ENCODE measurements around the gene FBXL17. TPM values are rescaled to one million over a fixed set of nuclear protein-coding genes. Genes with fewer than 3 reads are reported as not detected.
A peak's percentile ranks its signal among the peaks of the same experiment; 100 is the strongest.

FBXL17 gene
- total RNA-seq, 1 donor from 2014 or later = 17.1 TPM

DNA sequence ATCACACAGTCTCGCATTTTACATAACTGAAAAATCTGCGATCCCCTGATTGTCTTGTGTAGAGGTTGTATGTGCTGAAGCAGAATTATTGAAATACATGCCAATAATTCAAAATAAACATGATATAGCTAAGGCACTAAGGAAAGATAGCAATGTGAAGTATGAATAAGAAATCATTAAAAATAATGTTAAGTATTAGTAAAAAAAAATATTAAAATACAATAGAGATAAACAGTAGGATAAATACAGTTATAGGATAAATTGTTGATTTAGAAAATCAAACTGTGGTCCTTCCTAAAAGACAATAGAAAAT, 121.1 kb downstream of the FBXL17 start:
- no peaks in the 10 kb centered on the region for H3K27me3 ChIP-seq (ENCODE audit: low read depth)
- H3K27ac ChIP-seq = no peak overlapping the region
- peak overlapping the region; percentile 18 for H3K4me3 ChIP-seq
- H3K36me3 ChIP-seq = no peaks in the 10 kb centered on the region
- no peak for ATAC-seq
- TF ChIP-seq, protein P1, sequence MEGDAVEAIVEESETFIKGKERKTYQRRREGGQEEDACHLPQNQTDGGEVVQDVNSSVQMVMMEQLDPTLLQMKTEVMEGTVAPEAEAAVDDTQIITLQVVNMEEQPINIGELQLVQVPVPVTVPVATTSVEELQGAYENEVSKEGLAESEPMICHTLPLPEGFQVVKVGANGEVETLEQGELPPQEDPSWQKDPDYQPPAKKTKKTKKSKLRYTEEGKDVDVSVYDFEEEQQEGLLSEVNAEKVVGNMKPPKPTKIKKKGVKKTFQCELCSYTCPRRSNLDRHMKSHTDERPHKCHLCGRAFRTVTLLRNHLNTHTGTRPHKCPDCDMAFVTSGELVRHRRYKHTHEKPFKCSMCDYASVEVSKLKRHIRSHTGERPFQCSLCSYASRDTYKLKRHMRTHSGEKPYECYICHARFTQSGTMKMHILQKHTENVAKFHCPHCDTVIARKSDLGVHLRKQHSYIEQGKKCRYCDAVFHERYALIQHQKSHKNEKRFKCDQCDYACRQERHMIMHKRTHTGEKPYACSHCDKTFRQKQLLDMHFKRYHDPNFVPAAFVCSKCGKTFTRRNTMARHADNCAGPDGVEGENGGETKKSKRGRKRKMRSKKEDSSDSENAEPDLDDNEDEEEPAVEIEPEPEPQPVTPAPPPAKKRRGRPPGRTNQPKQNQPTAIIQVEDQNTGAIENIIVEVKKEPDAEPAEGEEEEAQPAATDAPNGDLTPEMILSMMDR (IDR thresholded peaks at IDR 0.05) = no peak
- DNase-seq = no peak
- H3K4me1 ChIP-seq = peaks cover 22% of the 10 kb centered on the region
- H3K9me3 ChIP-seq = no peaks in the 10 kb centered on the region
- intact Hi-C loops (cut with DNase I) = loop anchor here (10.0 kb wide), 1 partner anchor 84 kb away; no protein-coding TSS in a partner anchor

DNA sequence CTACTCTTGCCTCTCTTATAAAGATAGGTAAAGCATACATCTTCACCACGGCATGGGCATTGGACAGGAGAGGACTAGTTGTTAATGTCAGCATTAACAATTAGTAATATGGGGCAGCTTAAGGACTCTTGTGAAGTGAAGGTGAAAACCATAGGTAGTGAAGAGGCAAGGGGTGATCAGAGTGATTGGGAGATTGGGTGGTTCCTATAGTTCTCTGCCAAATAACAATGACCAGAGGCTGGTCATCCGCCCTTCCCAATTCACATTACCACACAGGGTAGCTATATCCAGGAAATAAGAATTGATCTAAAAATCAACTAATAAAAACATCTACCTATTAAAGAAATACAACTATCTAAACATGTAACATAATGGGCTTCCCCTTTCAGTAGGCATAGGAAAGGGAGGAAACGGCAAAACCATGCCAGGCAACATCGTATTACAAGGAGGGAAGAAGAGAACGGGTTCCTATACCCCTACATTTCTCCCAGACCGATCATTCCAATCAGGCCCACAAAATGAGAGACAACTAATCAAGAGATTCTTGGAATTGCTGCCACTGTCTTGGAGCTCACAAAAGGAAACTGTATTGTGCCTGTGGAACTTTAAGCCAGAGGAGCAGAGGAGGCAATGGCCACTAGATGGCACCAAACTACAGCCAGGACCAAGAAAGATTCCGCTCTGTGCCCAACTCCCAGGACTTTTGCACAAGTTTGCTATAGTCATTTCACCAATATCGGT, 121.6 kb downstream of the FBXL17 start:
- H3K27me3 ChIP-seq (ENCODE audit: low read depth) = no peaks in the 10 kb centered on the region
- TF ChIP-seq, protein P1 (IDR thresholded peaks at IDR 0.05) = peak; percentile 95
- H3K36me3 ChIP-seq = no peaks in the 10 kb centered on the region
- peaks cover 22% of the 10 kb centered on the region for H3K4me1 ChIP-seq
- H3K9me3 ChIP-seq = no peaks in the 10 kb centered on the region
- no peak overlapping the region for H3K27ac ChIP-seq
- peak overlapping the region; percentile 18 for H3K4me3 ChIP-seq
- peak; percentile 95 for ATAC-seq
- intact Hi-C loops (cut with DNase I) = loop anchor here (10.0 kb wide), 1 partner anchor 85 kb away; no protein-coding TSS in a partner anchor
- DNase-seq = peak; percentile 55

DNA sequence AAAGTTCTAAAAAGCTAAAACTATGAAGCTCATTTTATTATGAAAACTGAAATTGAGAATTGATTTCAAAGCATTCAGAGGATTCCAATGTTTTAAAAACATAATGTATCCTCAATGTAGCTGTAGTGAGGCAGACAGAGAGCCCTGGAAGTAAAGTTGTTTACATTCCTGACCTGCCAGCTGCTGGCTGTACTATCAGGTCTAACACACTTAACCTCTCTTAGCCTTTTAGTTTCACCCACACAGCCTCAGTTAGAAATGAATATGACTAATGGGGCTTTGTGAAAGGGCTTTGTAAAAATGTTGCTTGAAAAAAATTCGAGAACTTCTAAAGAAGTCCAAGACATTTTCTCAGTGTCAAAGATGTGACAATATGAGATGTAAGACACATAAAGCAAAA, 122.6 kb downstream of the FBXL17 start:
- DNase-seq = no peak
- H3K4me1 ChIP-seq = peaks cover 22% of the 10 kb centered on the region
- H3K36me3 ChIP-seq = no peaks in the 10 kb centered on the region
- H3K27ac ChIP-seq = no peak overlapping the region
- H3K27me3 ChIP-seq (ENCODE audit: low read depth) = no peaks in the 10 kb centered on the region
- peak; percentile 71 to 90 for ATAC-seq
- TF ChIP-seq, protein P1 (IDR thresholded peaks at IDR 0.05) = no peak
- no peaks in the 10 kb centered on the region for H3K9me3 ChIP-seq
- intact Hi-C loops (cut with DNase I) = no loop called here
- H3K4me3 ChIP-seq = no peak overlapping the region

DNA sequence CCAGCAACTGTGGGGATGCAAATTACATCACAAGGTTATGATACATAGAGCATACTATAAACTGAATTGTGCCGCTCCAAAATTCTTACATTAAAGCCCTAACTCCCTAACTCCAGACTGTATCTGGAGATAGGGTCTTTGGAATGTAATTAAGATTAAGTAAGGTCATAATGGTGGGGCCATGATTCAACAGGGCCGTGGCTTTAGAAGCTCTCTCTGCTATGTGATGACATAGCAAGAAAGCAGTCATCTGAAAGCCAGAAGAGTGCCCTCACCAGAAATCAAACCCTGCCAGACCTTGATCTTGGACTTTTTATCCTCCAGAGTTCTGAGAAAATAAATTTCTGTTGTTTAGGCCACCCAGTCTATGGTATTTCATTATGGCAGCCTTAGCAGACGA, 123.9 kb downstream of the FBXL17 start:
- TF ChIP-seq, protein P1 (IDR thresholded peaks at IDR 0.05) = no peak
- Histone ChIP-seq H3K4me3 (no peak overlapping the region), H3K27ac (no peak overlapping the region), H3K4me1 (peaks cover 22% of the 10 kb centered on the region), H3K27me3 (ENCODE audit: low read depth) (no peaks in the 10 kb centered on the region), H3K36me3 (no peaks in the 10 kb centered on the region), H3K9me3 (no peaks in the 10 kb centered on the region)
- no peak for DNase-seq
- intact Hi-C loops (cut with DNase I) = no loop called here
- no peak for ATAC-seq

DNA sequence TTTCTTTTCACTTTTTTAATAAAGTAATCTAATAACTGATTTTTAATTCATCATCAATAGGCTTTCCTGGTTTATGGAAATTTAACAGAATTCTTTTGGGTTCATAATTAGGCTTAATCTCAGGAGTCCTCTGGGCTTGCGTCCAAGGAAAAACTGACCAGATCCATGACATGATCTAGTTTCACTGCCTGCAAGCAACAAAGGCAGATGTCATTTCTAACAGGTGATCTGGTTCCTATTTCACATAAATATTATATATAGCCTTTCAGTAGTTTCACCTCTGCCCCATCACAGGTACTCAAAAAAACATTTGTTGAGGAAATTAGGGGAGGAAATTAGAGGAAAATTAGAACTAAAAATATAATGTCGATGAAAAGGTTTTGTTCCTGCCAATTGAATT, 126.4 kb downstream of the FBXL17 start:
- no peaks in the 10 kb centered on the region for H3K9me3 ChIP-seq
- no peaks in the 10 kb centered on the region for H3K27me3 ChIP-seq (ENCODE audit: low read depth)
- intact Hi-C loops (cut with DNase I) = no loop called here
- H3K36me3 ChIP-seq = no peaks in the 10 kb centered on the region
- H3K27ac ChIP-seq = no peak overlapping the region
- no peak overlapping the region for H3K4me3 ChIP-seq
- ATAC-seq = no peak
- no peak for DNase-seq
- H3K4me1 ChIP-seq = peaks cover 26% of the 10 kb centered on the region
- TF ChIP-seq, protein P1 (IDR thresholded peaks at IDR 0.05) = no peak

Measured in lower lobe of right lung (tissue), 2 donors.